Endothelial cell of umbilical vein (primary cell): ENCODE results near the gene TGFBI. TPM values are rescaled to one million over a fixed set of nuclear protein-coding genes. Genes with fewer than 3 reads are reported as not detected.

Experiments used
- BruUV-seq: library from RNA; stranded (reverse); fragments of 400-500 nt; replicated peaks from 2 replicates; lab custom pipeline; 2021; lab: Mats Ljungman, UMichigan
- CTCF ChIA-PET: fragments of 300-600, 350-600 bp; sonication (Branson Sonifier 250); formaldehyde crosslinking; loops from one replicate; lab custom pipeline; 2021; ENCODE audit warnings: antibody characterized with exemption, inconsistent platforms; lab: Charles Lee
- POLR2A ChIA-PET: fragments of 300-600, 350-600 bp; sonication (Branson Sonifier 250); formaldehyde crosslinking; loops from one replicate; lab custom pipeline; 2021; ENCODE audit warnings: antibody characterized with exemption, inconsistent platforms; lab: Charles Lee
- DNase-seq: peaks from one replicate; pipeline ENCODE4 v3.0.0-alpha.2; 2011; ENCODE audit warnings: low read depth, low spot score
- FAIRE-seq: peaks from 2 replicates; lab custom pipeline; 2011; peaks lifted over from hg19 to GRCh38; lab: Jason Lieb, UNC
- H2AFZ ChIP-seq: 2 replicates; pipeline ENCODE4 v1.6.0; 2012; ENCODE audit warnings: low read depth, low read length, control low read depth, inconsistent platforms
- H3K27ac ChIP-seq: 2 replicates; pipeline ENCODE4 v1.5.1; 2011; ENCODE audit warnings: low read depth, mild to moderate bottlenecking, control low read depth, low read length, moderate library complexity; ENCODE audit not compliant: insufficient read depth
- H3K27me3 ChIP-seq, 2 experiments: 2 replicates each; pipeline versions ENCODE4 v1.6.0 to v1.6.1; 2011; ENCODE audit warnings: low read length in 2 of 2, mixed read lengths in 1 of 2; ENCODE audit not compliant: control insufficient read depth in 2 of 2, insufficient read depth in 2 of 2
- H3K36me3 ChIP-seq, 2 experiments: 2 replicates in 1 of 2; 3 replicates in 1 of 2; pipeline ENCODE4 v1.5.1; 2011; ENCODE audit warnings: low read length in 2 of 2, mild to moderate bottlenecking in 1 of 2, moderate library complexity in 1 of 2; ENCODE audit not compliant: control insufficient read depth in 2 of 2, insufficient read depth in 2 of 2; ENCODE audit errors: extremely low read depth in 1 of 2
- H3K4me1 ChIP-seq: 3 replicates; pipeline ENCODE4 v1.5.1; 2011; ENCODE audit warnings: mild to moderate bottlenecking, low read length; ENCODE audit not compliant: control insufficient read depth, insufficient read depth; ENCODE audit errors: extremely low read depth
- H3K4me2 ChIP-seq: 2 replicates; pipeline ENCODE4 v1.6.1; 2011; ENCODE audit warnings: low read length, control low read depth, mixed read lengths; ENCODE audit not compliant: insufficient read depth
- H3K4me3 ChIP-seq, 3 experiments: fragments of 200-600 bp in 1 of 3; sonication (generic), shearing (Covaris generic) in 1 of 3; replicated peaks in 1 of 3; 2 replicates each; pipeline ENCODE4 v1.5.1; 2011 to 2016; ENCODE audit warnings: control low read depth in 3 of 3, low read length in 3 of 3, mild to moderate bottlenecking in 2 of 3, inconsistent platforms in 1 of 3, low read depth in 1 of 3, moderate library complexity in 1 of 3; ENCODE audit not compliant: insufficient read depth in 1 of 3
- H3K79me2 ChIP-seq: 2 replicates; pipeline ENCODE4 v1.6.0; 2012; ENCODE audit warnings: low read length, inconsistent platforms; ENCODE audit not compliant: control insufficient read depth, insufficient read depth
- H3K9ac ChIP-seq: replicated peaks from 2 replicates; pipeline ENCODE3; 2011; ENCODE audit warnings: low read length, control low read depth; ENCODE audit not compliant: insufficient read depth; ENCODE audit errors: extremely low read depth
- H3K9me1 ChIP-seq: replicated peaks from 3 replicates; pipeline ENCODE4 v1.6.0; 2011; ENCODE audit warnings: mild to moderate bottlenecking, low read length; ENCODE audit not compliant: control insufficient read depth, insufficient read depth; ENCODE audit errors: extremely low read depth
- H3K9me3 ChIP-seq: replicated peaks from 2 replicates; pipeline ENCODE4 v1.5.1; 2012; ENCODE audit warnings: low read length, inconsistent platforms; ENCODE audit not compliant: control insufficient read depth, insufficient read depth
- H4K20me1 ChIP-seq: replicated peaks from 2 replicates; pipeline ENCODE3; 2011; ENCODE audit warnings: mild to moderate bottlenecking, low read length; ENCODE audit not compliant: control insufficient read depth, insufficient read depth; ENCODE audit errors: extremely low read depth
- CTCF ChIP-seq, 2 donors: IDR thresholded peaks; 1 replicate in 1 of 2; 2 replicates in 1 of 2; pipeline ENCODE4 v1.5.1; 2011; ENCODE audit warnings: low read length in 2 of 2, mild to moderate bottlenecking in 2 of 2, moderate library complexity in 2 of 2, control low read depth in 1 of 2, inconsistent platforms in 1 of 2, low read depth in 1 of 2; ENCODE audit not compliant: insufficient read depth in 1 of 2; ENCODE audit errors: extremely low read depth in 1 of 2
- EZH2 ChIP-seq: IDR thresholded peaks from 2 replicates; pipeline ENCODE4 v1.6.1; 2012; ENCODE audit warnings: borderline replicate concordance, low read depth, mild to moderate bottlenecking, moderate library complexity, low read length, inconsistent platforms; ENCODE audit not compliant: severe bottlenecking
- FOS ChIP-seq: IDR thresholded peaks from 2 replicates; pipeline ENCODE4 v1.6.1; 2011; ENCODE audit warnings: mild to moderate bottlenecking, low read length, moderate library complexity, borderline replicate concordance; ENCODE audit not compliant: insufficient read depth
- GATA2 ChIP-seq: IDR thresholded peaks from 2 replicates; pipeline ENCODE4 v1.7.0; 2011; ENCODE audit warnings: low read depth, mild to moderate bottlenecking, moderate library complexity, mixed read lengths, low read length; ENCODE audit not compliant: insufficient read length, insufficient read depth
- JUN ChIP-seq: IDR thresholded peaks from 2 replicates; pipeline ENCODE4 v1.6.1; 2011; ENCODE audit warnings: borderline replicate concordance, low read depth; ENCODE audit not compliant: insufficient read length, insufficient read depth
- MAX ChIP-seq: IDR thresholded peaks from 2 replicates; pipeline ENCODE4 v1.6.1; 2011; ENCODE audit not compliant: insufficient read depth, insufficient read length
- MYC ChIP-seq: IDR thresholded peaks from one replicate; pipeline ENCODE4 v1.6.1; 2011; ENCODE audit warnings: mild to moderate bottlenecking, low read depth, low read length
- POLR2A ChIP-seq: IDR thresholded peaks from 2 replicates; pipeline ENCODE4 v1.6.1; 2012; ENCODE audit warnings: low read depth, mild to moderate bottlenecking, control low read depth, low read length
- POLR2AphosphoS5 ChIP-seq: IDR thresholded peaks from 2 replicates; pipeline ENCODE4 v1.6.1; 2012; ENCODE audit warnings: low read depth, mild to moderate bottlenecking, control low read depth, low read length, moderate library complexity; ENCODE audit not compliant: insufficient read depth
- dilution Hi-C: fragments of 300-500 bp; cut with MboI; formaldehyde crosslinking; loops from one replicate; pipeline ENCODE4 v1.15.0; 2019; ENCODE audit warnings: low sequenced_read_pairs; ENCODE audit not compliant: extremely low pct_ligation_motif_present
- intact Hi-C: fragments of 100-400 bp; cut with micrococcal nuclease; formaldehyde crosslinking; loops from one replicate; pipeline ENCODE4 v1.10.0; 2022
- polyA plus RNA-seq, 4 experiments: library from polyadenylated mRNA; depleted of rRNA in 3 of 4; stranded (reverse) in 3 of 4; unstranded in 1 of 4; fragments of >200 nt; gene quantifications; 2 replicates each; pipeline versions ENCODE4 v1.2.1 to v1.2.3, GENCODE V29; 2011 to 2012; ENCODE audit warnings: missing spikeins in 1 of 4
- total RNA-seq: library from RNA; stranded (reverse); gene quantifications from 2 replicates; pipeline ENCODE4 v1.2.3, GENCODE V29; 2021

Gene TGFBI
- total and polyA plus RNA-seq, 2 donors (not counting 3 experiments of a cell fraction or from before 2014, with no cell fraction given) = 6.5 to 18.9 TPM

- Histone ChIP-seq H3K9ac (no peak overlapping the region), H2AFZ (no peak overlapping the region), H3K9me1 (no peaks in the 10 kb centered on the region), H3K36me3 (no peaks in the 10 kb centered on the region), H3K27ac (no peak overlapping the region), H3K4me3 (no peak overlapping the region), H3K9me3 (no peaks in the 10 kb centered on the region), H3K79me2 (no peaks in the 10 kb centered on the region), H3K4me2 (no peak overlapping the region), H3K4me1 (peaks cover 10% of the 10 kb centered on the region), H3K27me3 (peaks cover 4 to 7% of the 10 kb centered on the region in 2 experiments), H4K20me1 (no peaks in the 10 kb centered on the region)
- ChIA-PET POLR2A (no interaction called here), CTCF (no interaction called here)
- BruUV-seq = no TSS peak
- DNase-seq (no peak), FAIRE-seq (no peak)
- intact Hi-C loops = no loop called here
- TF ChIP-seq MYC = no peak
- no peak for TF ChIP-seq MAX
- no peak for TF ChIP-seq POLR2AphosphoS5
- TF ChIP-seq CTCF (IDR thresholded peaks at IDR 0.05; ENCODE audit: extremely low read depth in 1 of 2, insufficient read depth in 1 of 2, low read depth in 1 of 2, low read length in 2 of 2) = no peak
- TF ChIP-seq POLR2A = no peak
- no peak for TF ChIP-seq EZH2
- no peak for TF ChIP-seq GATA2
- no peak for TF ChIP-seq JUN
- TF ChIP-seq FOS = no peak
- dilution Hi-C loops = no loop called here
Observed at GRCh38 chr5:136090319-136090718, 61.5 kb downstream of the TGFBI start.
